C4-2B (cell line): Measurements from ENCODE around the gene UBE4A.

Experiments
- CTCF ChIP-seq: fragments of 450-650 bp; conservative IDR thresholded peaks from 2 replicates; pipeline ENCODE4 v1.5.1; 2017; ENCODE audit warnings: mild to moderate bottlenecking
- ZFX ChIP-seq: fragments of 450-650 bp; IDR thresholded peaks from 2 replicates; pipeline ENCODE4 v1.6.1; 2017

GRCh38 chr11:118374729-118375128, 15.3 kb downstream of the UBE4A start:
- TF ChIP-seq CTCF: no peak
- TF ChIP-seq ZFX: no peak
